HepG2 (cell line): Measurements from ENCODE around the gene HDAC10. TPM values are rescaled to one million over a fixed set of nuclear protein-coding genes. Genes with fewer than 3 reads are reported as not detected.

Experiments used
- CBFB ChIP-seq: sonication (generic); formaldehyde crosslinking; IDR thresholded peaks from 2 replicates; pipeline ENCODE4 v1.4.0; 2020; ENCODE audit warnings: missing genetic modification reagents
- CCDC6 ChIP-seq: sonication (generic); formaldehyde crosslinking; IDR thresholded peaks from 2 replicates; pipeline ENCODE4 v1.8.1; 2022; ENCODE audit warnings: mild to moderate bottlenecking, missing genetic modification reagents, moderate library complexity
- EED ChIP-seq: sonication (generic); formaldehyde crosslinking; IDR thresholded peaks from 2 replicates; pipeline ENCODE4 v1.5.0; 2020; ENCODE audit warnings: mild to moderate bottlenecking, missing genetic modification reagents
- FOSL2 ChIP-seq: sonication (generic); formaldehyde crosslinking; IDR thresholded peaks from 2 replicates; pipeline ENCODE4 v1.4.0; 2020; ENCODE audit warnings: missing genetic modification reagents
- HDAC6 ChIP-seq: fragments of 200-600 bp; sonication (generic); IDR thresholded peaks from 2 replicates; pipeline ENCODE4 v1.7.0; 2017; ENCODE audit warnings: mild to moderate bottlenecking, antibody characterized with exemption, low read length, low read depth
- HNF4G ChIP-seq, 2 experiments: sonication (generic) in 1 of 2; formaldehyde crosslinking in 1 of 2; IDR thresholded peaks; 2 replicates each; pipeline versions ENCODE4 v1.4.0 to v1.6.1; 2011 to 2020; ENCODE audit warnings: borderline replicate concordance in 2 of 2, low read depth in 2 of 2, mild to moderate bottlenecking in 2 of 2, low read length in 1 of 2, missing genetic modification reagents in 1 of 2, moderate library complexity in 1 of 2
- MEIS1 ChIP-seq: sonication (generic); formaldehyde crosslinking; IDR thresholded peaks from 2 replicates; pipeline ENCODE4 v1.9.0; 2021; ENCODE audit warnings: mild to moderate bottlenecking, missing genetic modification reagents, moderate library complexity, borderline replicate concordance
- PLSCR1 ChIP-seq: sonication (generic); formaldehyde crosslinking; IDR thresholded peaks from 2 replicates; pipeline ENCODE4 v1.5.0; 2020; ENCODE audit warnings: missing genetic modification reagents, mild to moderate bottlenecking, borderline replicate concordance
- POGK ChIP-seq: sonication (generic); formaldehyde crosslinking; conservative IDR thresholded peaks from 2 replicates; pipeline ENCODE4 v1.8.0; 2022; ENCODE audit warnings: mild to moderate bottlenecking, moderate library complexity, missing genetic modification reagents
- POLR2AphosphoS5 ChIP-seq: IDR thresholded peaks from 2 replicates; pipeline ENCODE4 v1.6.1; 2012; ENCODE audit warnings: low read depth, low read length
- RAD21 ChIP-seq: fragments of 450-650 bp; formaldehyde crosslinking; IDR thresholded peaks from 2 replicates; pipeline ENCODE4 v1.5.0; 2020; ENCODE audit warnings: mild to moderate bottlenecking
- UBTF ChIP-seq: sonication (generic); formaldehyde crosslinking; IDR thresholded peaks from 2 replicates; pipeline ENCODE4 v1.4.0; 2020; ENCODE audit warnings: mild to moderate bottlenecking, missing genetic modification reagents
- ZBTB46 ChIP-seq: sonication (generic); formaldehyde crosslinking; IDR thresholded peaks from 2 replicates; pipeline ENCODE4 v1.4.0; 2020; ENCODE audit warnings: mild to moderate bottlenecking, missing genetic modification reagents, borderline replicate concordance
- ZFY ChIP-seq: sonication (generic); formaldehyde crosslinking; IDR thresholded peaks from 2 replicates; pipeline ENCODE4 v1.4.0; 2020; ENCODE audit warnings: missing genetic modification reagents
- ZMYM4 ChIP-seq: sonication (generic); formaldehyde crosslinking; IDR thresholded peaks from 2 replicates; pipeline ENCODE4 v1.8.1; 2023; ENCODE audit warnings: mild to moderate bottlenecking, missing genetic modification reagents
- ZNF383 ChIP-seq: sonication (generic); formaldehyde crosslinking; IDR thresholded peaks from 2 replicates; pipeline ENCODE4 v1.4.0; 2020; ENCODE audit warnings: missing genetic modification reagents, mild to moderate bottlenecking, borderline replicate concordance
- ZNF563 ChIP-seq: sonication (generic); formaldehyde crosslinking; IDR thresholded peaks from 2 replicates; pipeline ENCODE4 v1.8.0; 2022; ENCODE audit warnings: mild to moderate bottlenecking, moderate library complexity, missing genetic modification reagents
- ZNF724P ChIP-seq: sonication (generic); formaldehyde crosslinking; IDR thresholded peaks from 2 replicates; pipeline ENCODE4 v1.8.0; 2022; ENCODE audit warnings: missing genetic modification reagents, borderline replicate concordance
- ZNF747 ChIP-seq: sonication (generic); formaldehyde crosslinking; IDR thresholded peaks from 2 replicates; pipeline ENCODE4 v1.8.1; 2023; ENCODE audit warnings: missing genetic modification reagents, mild to moderate bottlenecking, borderline replicate concordance
- ZNF749 ChIP-seq: sonication (generic); formaldehyde crosslinking; IDR thresholded peaks from 2 replicates; pipeline ENCODE4 v1.8.0; 2022; ENCODE audit warnings: mild to moderate bottlenecking, missing genetic modification reagents, moderate library complexity, borderline replicate concordance
- ZNF768 ChIP-seq: sonication (generic); formaldehyde crosslinking; IDR thresholded peaks from 2 replicates; pipeline ENCODE4 v1.4.0; 2020; ENCODE audit warnings: missing genetic modification reagents
- polyA plus RNA-seq, 8 experiments: library from polyadenylated mRNA; depleted of rRNA in 3 of 8; stranded (reverse) in 7 of 8; unstranded in 1 of 8; fragments of >200 nt; fragmentation: Illumina TruSeq in 4 of 8; extraction: Trizol in 4 of 8; gene quantifications; 2 replicates each; pipeline versions ENCODE4 v1.2.1 to v1.2.3, GENCODE V29; 2011 to 2016; ENCODE audit warnings: low read depth in 4 of 8, missing spikeins in 1 of 8, mixed read lengths in 1 of 8; ENCODE audit not compliant: insufficient read depth in 1 of 8
- total RNA-seq, 5 experiments: library from RNA; depleted of rRNA; stranded (reverse); fragments of >200 nt; fragmentation: Illumina TruSeq; extraction: Trizol; gene quantifications; 2 replicates each; pipeline ENCODE4 v1.2.3, GENCODE V29; 2016; ENCODE audit warnings: low read depth in 1 of 5

The HDAC10 gene
- total and polyA plus RNA-seq, 2 of the 13 experiments (the other 11 are each of a cell fraction or from before 2014, with no cell fraction given): 13.9 to 14.9 TPM

- peak; percentile 84 for TF ChIP-seq UBTF (CRISPR knock-in tag)
- TF ChIP-seq ZNF768: peak; percentile 50; the same call in 1 of the 2 replicates
- peak; percentile 60 for TF ChIP-seq RAD21 (CRISPR knock-in tag)
- no peak for TF ChIP-seq PLSCR1 (CRISPR knock-in tag)
- TF ChIP-seq HDAC6: no peak
- TF ChIP-seq ZFY: peak; percentile 70
- 0 out of 2 replicates have a peak, but pooled peaks have one; percentile 29 for TF ChIP-seq ZBTB46 (CRISPR knock-in tag)
- TF ChIP-seq POGK (CRISPR knock-in tag): peak; percentile 74
- TF ChIP-seq HNF4G (IDR thresholded peaks at IDR 0.05; ENCODE audit: borderline replicate concordance, low read depth, low read length): no peak
- TF ChIP-seq HNF4G (CRISPR knock-in tag; IDR thresholded peaks at IDR 0.05; ENCODE audit: borderline replicate concordance, low read depth): no peak
- TF ChIP-seq ZMYM4 (CRISPR knock-in tag): 0 out of 2 replicates have a peak, but pooled peaks have one; percentile 42
- peak; percentile 70; the same call in 1 of the 2 replicates for TF ChIP-seq ZNF563
- no peak for TF ChIP-seq ZNF383 (CRISPR knock-in tag)
- peak; percentile 41; the same call in 1 of the 2 replicates for TF ChIP-seq ZNF749 (CRISPR knock-in tag)
- TF ChIP-seq ZNF724P (CRISPR knock-in tag): peak; percentile 65; the same call in 1 of the 2 replicates
- peak; percentile 74; the same call in 1 of the 2 replicates for TF ChIP-seq ZNF747 (CRISPR knock-in tag)
- TF ChIP-seq FOSL2 (CRISPR knock-in tag): no peak
- peak; percentile 52; the same call in 1 of the 2 replicates for TF ChIP-seq POLR2AphosphoS5
- peak; percentile 32; the same call in 1 of the 2 replicates for TF ChIP-seq EED (CRISPR knock-in tag)
- TF ChIP-seq CBFB (CRISPR knock-in tag): peak; percentile 18; the same call in 1 of the 2 replicates
- no peak; the same call in 1 of the 2 replicates for TF ChIP-seq CCDC6 (CRISPR knock-in tag)
- 0 out of 2 replicates have a peak, but pooled peaks have one; percentile 5 for TF ChIP-seq MEIS1 (CRISPR knock-in tag)
Observed at GRCh38 chr22:50250555-50251476, at the start of gene HDAC10 (continued).
